Measurements from ENCODE around the gene ATP8B4.

GRCh38 chr15:49881433-49881832 lies 237.6 kb downstream of the ATP8B4 start:
- TF ChIP-seq POLR2A (IDR thresholded peaks at IDR 0.05; ENCODE audit: low read depth, low read length) (no peak), POLR2AphosphoS5 (IDR thresholded peaks at IDR 0.05; ENCODE audit: low read depth, low read length) (no peak), TAF1 (IDR thresholded peaks at IDR 0.05; ENCODE audit: low read depth, low read length) (no peak)
